AML-193 (cell line): ENCODE measurements around the gene AREL1.

Experiments used
- DNase-seq, 2 experiments: peaks; one replicate each; lab custom pipeline; 2025; lab: John Stamatoyannopoulos, UW

The AREL1 gene

DNA sequence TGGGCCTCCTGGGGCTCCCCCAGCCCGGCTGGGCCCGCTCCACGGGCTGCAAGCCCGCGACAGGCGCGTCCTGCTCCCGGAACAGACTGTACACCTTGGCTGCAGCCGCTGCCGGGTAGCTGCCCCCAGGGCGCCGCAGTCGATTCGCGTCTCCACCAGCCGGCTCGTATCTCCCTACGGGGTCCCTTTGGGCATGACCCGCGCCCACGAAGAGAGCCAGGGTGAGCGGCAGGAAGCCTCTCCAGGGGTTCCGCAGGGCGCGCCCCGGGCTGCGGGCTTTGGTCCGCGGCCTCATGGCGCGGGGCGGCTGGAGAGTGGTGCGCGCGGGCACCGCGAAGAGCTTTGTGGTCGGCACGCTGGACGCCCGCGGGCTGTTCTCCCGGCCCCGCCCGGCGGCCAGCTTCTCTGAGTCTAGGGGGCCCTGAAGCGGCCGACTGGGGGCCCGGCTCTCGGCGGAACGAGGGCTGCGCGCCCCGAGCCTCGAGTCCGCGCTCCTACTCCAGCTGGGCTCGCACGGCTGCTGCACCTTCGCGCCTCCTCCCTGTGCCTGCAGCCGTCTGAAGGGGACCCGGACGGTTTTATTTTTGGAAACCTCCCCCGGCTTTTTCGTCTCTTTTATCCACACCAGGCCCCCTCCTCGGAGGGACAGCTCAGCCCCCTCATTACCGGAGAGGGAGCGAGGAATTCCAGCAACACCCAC lies 101.1 kb downstream of the AREL1 start, which contains the start of gene LTBP2:
TSS of gene LTBP2 (minus strand) at position 588 of the 700 bp plus-strand sequence. CDS start at position 295, 293 bp downstream.
- DNase-seq: no peak
